Activated CD4-positive, alpha-beta T cell treated with anti-CD3 and anti-CD28 coated beads, Interleukin-2, amount 10 ng/mL, durations not matched to agents 24 days and 14 days (primary cell): ENCODE results near the gene TSHZ1. TPM values are rescaled to one million over a fixed set of nuclear protein-coding genes. Genes with fewer than 3 reads are reported as not detected.
"Not testable (repeated sequence)": the region's sequence is repeated elsewhere in the genome, so short reads cannot be mapped to it uniquely, and the experiment has no call there.

Experiments
- DNase-seq: peaks from one replicate; pipeline ENCODE4 v3.0.0; 2022
- H3K27ac Mint-ChIP-seq: one replicate; pipeline ENCODE4 v1.8.0; 2022; ENCODE audit warnings: mild to moderate bottlenecking, mixed read lengths
- H3K27me3 Mint-ChIP-seq: one replicate; pipeline ENCODE4 v1.8.0; 2022; ENCODE audit warnings: mixed read lengths
- H3K36me3 Mint-ChIP-seq: one replicate; pipeline ENCODE4 v1.8.0; 2022; ENCODE audit warnings: low read depth, mild to moderate bottlenecking, mixed read lengths
- H3K4me1 Mint-ChIP-seq: one replicate; pipeline ENCODE4 v1.8.0; 2021; ENCODE audit warnings: mixed read lengths
- H3K4me3 Mint-ChIP-seq: one replicate; pipeline ENCODE4 v1.8.0; 2022; ENCODE audit warnings: mild to moderate bottlenecking, moderate library complexity, mixed read lengths
- H3K9me3 Mint-ChIP-seq: one replicate; pipeline ENCODE4 v1.8.0; 2021; ENCODE audit warnings: mixed read lengths
- intact Hi-C: fragments of 100-400 bp; cut with micrococcal nuclease; formaldehyde crosslinking; loops from one replicate; pipeline ENCODE4 v1.15.1; 2023
- total RNA-seq: library from RNA; stranded (reverse); gene quantifications from 2 replicates; pipeline ENCODE4 v1.2.3, GENCODE V29; 2022

The TSHZ1 gene
- total RNA-seq, 1 donor from 2014 or later: 12.4 TPM

DNA sequence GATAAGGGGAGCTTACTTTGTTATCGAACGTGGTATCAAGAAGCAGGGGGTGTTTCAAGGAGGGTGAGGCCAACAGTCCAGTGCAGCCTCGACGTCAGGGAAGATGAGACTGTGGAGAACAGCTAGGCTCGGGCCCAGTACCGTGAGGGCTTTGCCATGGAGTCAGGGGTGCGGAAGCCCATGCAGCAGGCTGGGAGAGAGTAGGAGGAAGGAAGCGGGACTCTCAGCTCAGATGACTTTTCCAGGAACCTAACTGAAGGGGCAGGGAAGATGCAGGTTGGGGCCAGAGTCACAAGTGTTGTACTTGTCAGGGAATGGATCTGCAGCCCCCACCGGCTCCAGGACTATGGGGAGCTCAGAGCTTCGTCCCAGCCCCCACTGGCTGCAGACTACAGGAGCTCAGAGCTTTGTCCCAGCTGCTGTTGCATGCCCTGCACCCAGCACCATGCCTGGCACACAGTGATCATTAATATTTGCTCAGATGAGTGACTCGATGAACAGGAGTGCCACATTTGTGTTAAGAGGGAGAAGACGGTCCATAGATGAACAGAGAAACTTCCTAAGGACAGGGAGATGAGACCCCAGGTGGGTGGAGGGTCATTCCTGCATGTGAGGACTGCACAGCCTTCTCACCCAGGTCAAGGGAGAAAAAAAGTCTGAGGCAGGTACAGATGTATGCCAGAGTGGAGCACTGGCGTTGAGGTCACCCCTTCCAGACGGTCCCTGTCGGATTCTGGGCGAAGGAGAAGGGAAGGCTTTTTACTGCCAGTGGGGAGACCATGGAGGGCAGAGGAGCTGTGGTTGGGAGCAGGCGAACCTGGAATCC lies 38.1 kb upstream of the TSHZ1 start:
- Mint-ChIP-seq H3K4me1 (peaks cover 2% of the 10 kb centered on the region), H3K27ac (no peak overlapping the region), H3K36me3 (no peaks in the 10 kb centered on the region), H3K9me3 (no peaks in the 10 kb centered on the region), H3K4me3 (no peak overlapping the region), H3K27me3 (peaks cover 2% of the 10 kb centered on the region)
- intact Hi-C loops: no loop called here
- no peak for DNase-seq

DNA sequence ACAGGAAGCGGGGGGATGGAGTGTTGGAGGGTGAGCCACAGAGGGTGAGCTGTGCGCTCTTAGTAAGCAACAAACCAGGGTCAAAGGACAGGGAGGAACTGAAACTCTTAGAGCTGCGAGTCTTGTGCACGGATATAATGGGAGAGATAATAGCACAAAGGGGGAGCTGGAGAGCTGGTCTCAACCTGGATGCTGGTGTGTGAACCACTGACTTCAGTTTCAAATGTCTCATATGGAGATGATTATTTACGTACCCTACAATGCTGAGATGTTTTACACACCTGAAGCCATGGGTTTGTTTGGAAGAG lies 37.5 kb upstream of the TSHZ1 start:
- H3K27ac Mint-ChIP-seq: no peak overlapping the region
- no peaks in the 10 kb centered on the region for H3K9me3 Mint-ChIP-seq
- DNase-seq: no peak
- H3K36me3 Mint-ChIP-seq: no peaks in the 10 kb centered on the region
- peaks cover 2% of the 10 kb centered on the region for H3K27me3 Mint-ChIP-seq
- H3K4me1 Mint-ChIP-seq: peaks cover 2% of the 10 kb centered on the region
- no peak overlapping the region for H3K4me3 Mint-ChIP-seq
- intact Hi-C loops: no loop called here

DNA sequence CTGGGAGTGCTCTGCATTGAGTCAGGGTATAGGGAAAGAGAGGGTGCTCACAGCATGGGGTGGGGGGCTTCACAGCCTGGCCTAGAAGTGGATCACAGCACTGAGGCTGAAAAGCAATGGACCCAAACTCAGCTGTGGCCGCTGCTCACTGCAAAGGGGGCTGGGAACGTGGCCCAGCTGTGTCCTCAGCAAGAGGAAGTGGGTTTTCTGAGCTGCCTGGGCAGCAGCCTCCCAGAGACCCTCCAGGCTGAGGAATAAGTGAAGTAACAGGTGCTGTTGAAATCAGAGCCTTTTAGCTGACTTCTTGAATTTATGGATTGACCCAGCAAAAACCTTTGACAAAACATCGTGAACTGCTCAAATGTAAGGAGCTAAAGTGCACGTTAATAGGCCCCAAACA lies 36.9 kb upstream of the TSHZ1 start:
- Mint-ChIP-seq H3K27ac (no peak overlapping the region), H3K27me3 (peaks cover under 1% of the 10 kb centered on the region), H3K4me3 (no peak overlapping the region), H3K9me3 (no peaks in the 10 kb centered on the region), H3K36me3 (no peaks in the 10 kb centered on the region), H3K4me1 (peaks cover 2% of the 10 kb centered on the region)
- intact Hi-C loops: no loop called here
- no peak for DNase-seq

DNA sequence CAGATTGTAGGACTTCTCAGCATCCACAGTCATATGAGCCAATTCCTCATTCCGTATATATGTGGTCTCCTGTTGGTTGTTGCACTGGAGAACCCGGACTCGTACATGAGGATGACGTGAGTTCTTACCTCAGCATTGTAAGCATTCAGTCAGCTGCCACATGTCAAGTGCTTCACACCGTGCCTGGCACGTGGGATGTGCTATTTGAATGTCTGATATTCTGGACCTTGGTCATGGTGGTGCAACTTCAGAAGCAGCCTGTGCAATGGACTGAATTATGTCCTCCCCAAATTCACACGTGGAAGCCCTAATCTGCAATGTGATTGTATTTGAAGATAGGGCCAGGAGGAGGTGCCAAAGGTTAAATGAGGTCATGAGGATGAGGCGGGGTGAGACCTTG lies 33.7 kb upstream of the TSHZ1 start:
- Mint-ChIP-seq H3K27ac (no peak overlapping the region), H3K27me3 (peaks cover 9% of the 10 kb centered on the region), H3K4me1 (peaks cover 2% of the 10 kb centered on the region), H3K9me3 (no peaks in the 10 kb centered on the region), H3K36me3 (no peaks in the 10 kb centered on the region), H3K4me3 (no peak overlapping the region)
- no peak for DNase-seq
- intact Hi-C loops: no loop called here

DNA sequence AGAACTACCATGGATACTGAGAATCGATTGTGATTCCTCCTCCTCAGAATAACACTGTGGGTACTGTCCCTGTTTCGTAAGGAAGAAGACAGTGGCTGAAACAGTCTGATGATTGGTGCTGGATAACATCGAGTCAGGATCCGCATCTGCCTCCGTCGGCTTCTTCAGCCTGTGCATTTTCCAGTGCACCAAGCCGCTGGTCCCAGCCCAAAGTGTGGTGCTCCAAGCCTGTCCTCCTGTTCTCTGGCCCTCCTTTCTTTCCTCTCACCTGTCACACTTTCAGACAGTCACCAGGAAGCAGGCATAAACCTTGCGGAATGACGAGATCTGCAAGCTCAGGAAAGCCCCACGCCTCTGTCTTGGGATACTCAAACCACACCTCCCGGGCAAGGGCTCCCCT lies 32.2 kb upstream of the TSHZ1 start:
- no peak for DNase-seq
- Mint-ChIP-seq H3K27ac (no peak overlapping the region), H3K27me3 (peaks cover 12% of the 10 kb centered on the region), H3K4me3 (no peak overlapping the region), H3K4me1 (no peaks in the 10 kb centered on the region), H3K9me3 (no peaks in the 10 kb centered on the region), H3K36me3 (no peaks in the 10 kb centered on the region)
- intact Hi-C loops: no loop called here

DNA sequence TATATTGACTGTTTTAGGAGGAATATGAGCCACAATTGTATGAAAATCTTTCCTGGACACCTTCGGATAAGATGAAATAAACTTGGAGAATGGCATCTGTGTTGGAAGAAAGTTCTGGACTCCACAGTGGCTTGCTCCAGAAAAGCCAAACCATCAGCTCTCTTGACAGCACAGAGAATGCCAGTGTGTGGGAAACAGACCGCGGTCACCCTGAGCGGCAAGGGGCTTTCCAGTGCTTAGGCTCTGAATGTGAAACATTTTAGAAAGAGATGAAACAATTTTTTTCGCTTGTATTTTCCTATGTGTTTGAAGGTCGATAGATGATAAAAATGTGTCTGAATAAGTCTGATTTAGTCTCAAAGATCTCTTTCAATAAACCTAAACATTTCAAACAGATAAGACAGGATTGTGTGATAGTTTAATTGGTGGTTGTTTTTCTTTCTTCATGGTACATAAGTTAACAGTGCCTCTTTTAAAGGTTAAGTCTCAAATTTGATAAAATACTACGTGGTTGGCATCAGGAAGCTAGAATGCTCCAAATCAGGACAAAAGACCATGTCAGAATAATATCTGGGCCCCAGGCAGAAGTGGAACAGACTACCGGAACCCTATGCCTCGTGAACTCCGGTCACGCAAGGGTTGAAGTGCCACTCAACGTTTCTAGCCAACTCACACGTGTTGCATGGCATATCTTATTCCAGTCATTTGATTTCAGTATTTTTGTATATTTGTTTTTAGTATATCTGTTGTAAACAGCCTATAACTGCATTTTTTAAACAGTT lies 30.6 kb upstream of the TSHZ1 start:
- intact Hi-C loops: no loop called here
- no peak overlapping the region for H3K4me3 Mint-ChIP-seq
- DNase-seq: no peak
- H3K4me1 Mint-ChIP-seq: no peaks in the 10 kb centered on the region
- no peaks in the 10 kb centered on the region for H3K9me3 Mint-ChIP-seq
- H3K36me3 Mint-ChIP-seq: no peaks in the 10 kb centered on the region
- peaks cover 12% of the 10 kb centered on the region for H3K27me3 Mint-ChIP-seq
- H3K27ac Mint-ChIP-seq: no peak overlapping the region

DNA sequence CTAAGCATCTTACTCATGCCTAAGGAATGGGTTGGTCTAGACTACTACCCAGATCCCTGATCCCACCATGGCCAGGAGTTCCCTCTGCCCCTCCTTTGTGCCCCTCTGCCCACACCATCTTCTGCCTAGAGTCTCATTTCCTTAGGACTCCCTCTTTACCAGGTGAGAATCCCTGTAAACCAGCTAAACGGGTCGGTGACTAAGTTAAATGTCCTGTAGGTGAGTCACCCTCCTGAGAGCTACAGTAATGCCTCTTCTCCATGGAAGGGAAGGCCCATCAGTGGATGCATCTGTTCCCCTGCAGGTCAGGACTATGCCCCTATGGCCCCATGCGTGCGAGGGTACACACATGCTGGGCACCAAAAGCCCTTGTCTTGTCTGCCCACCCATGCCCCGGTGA lies 27.1 kb upstream of the TSHZ1 start:
- H3K4me3 Mint-ChIP-seq: no peak overlapping the region
- H3K36me3 Mint-ChIP-seq: peaks cover 3% of the 10 kb centered on the region
- peaks cover 12% of the 10 kb centered on the region for H3K27me3 Mint-ChIP-seq
- intact Hi-C loops: no loop called here
- peaks cover 11% of the 10 kb centered on the region for H3K9me3 Mint-ChIP-seq
- H3K27ac Mint-ChIP-seq: no peak overlapping the region
- H3K4me1 Mint-ChIP-seq: no peaks in the 10 kb centered on the region
- no peak for DNase-seq

DNA sequence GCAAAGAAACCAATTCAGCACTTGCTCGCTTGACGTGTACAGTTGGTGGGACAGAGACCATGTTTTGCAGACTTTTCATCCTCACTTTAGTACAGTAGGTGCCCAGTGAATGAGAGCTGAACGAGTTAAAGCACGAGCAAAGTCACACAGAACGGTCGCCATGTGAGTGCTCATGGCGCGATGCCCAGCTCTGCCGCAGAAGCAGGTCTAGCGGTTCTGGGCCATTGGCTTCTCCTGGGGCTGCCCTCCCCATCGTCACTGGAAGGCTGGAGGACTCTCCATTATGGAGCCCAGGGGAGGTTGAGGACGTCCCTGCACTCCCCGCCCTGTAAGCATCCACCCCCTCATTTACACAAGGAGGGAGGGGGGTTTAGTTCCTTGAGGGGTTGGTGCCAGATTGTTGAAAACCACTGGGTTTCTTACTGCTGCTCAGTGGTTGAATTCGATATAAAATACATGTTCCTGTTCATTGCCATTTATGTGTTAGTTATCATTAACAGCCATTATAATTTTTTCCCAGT lies 26.6 kb upstream of the TSHZ1 start:
- Mint-ChIP-seq H3K36me3 (peaks cover 3% of the 10 kb centered on the region), H3K27ac (no peak overlapping the region), H3K27me3 (peaks cover 12% of the 10 kb centered on the region)

DNA sequence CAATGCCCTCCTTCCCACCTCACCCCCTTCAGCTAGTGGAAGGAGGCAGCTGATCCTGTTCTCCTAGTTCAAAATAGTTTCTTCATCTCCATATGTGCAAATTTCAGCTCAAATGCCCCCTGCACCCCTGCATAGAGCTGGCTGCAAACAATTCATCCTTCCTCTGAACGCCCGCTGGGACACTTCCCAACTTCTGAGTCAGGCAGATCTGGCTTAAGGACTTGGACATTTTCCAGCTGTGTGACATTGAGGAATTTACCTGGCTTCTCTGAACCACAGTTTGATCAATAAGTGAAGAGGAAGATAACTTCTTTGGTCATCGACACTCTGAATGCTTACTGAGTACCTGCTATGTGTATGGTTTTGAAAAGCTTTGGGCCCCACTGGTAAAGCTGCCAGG lies 25.1 kb upstream of the TSHZ1 start:
- Mint-ChIP-seq H3K9me3 (peaks cover 11% of the 10 kb centered on the region), H3K36me3 (peaks cover 3% of the 10 kb centered on the region), H3K27ac (no peak overlapping the region), H3K27me3 (peaks cover 12% of the 10 kb centered on the region), H3K4me3 (no peak overlapping the region), H3K4me1 (no peaks in the 10 kb centered on the region)
- DNase-seq: no peak
- intact Hi-C loops: no loop called here

More for the DNA sequence above, 26.6 kb upstream of the TSHZ1 start:
- H3K9me3 Mint-ChIP-seq: peaks cover 11% of the 10 kb centered on the region
- intact Hi-C loops: no loop called here
- no peaks in the 10 kb centered on the region for H3K4me1 Mint-ChIP-seq
- DNase-seq: no peak
- no peak overlapping the region for H3K4me3 Mint-ChIP-seq

DNA sequence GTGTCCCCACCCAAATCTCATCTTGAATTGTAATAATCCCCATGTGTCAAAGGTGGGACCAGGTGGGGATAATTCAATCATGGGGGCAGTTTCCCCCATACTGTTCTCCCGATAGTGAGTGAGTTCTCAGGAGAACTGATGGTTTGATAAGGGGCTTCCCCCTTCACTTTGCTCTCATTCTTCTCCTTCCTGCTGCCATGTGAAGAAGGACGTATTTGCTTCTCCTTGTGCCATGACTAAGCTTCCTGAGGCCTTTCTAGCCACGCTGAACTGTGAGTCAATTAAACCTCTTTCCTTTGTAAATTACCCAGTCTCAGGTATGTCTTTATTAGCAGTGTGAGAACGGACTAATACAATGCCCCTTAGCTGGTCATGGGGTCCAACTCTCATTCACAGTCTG lies 22.9 kb upstream of the TSHZ1 start:
- H3K36me3 Mint-ChIP-seq: not testable (repeated sequence)

DNA sequence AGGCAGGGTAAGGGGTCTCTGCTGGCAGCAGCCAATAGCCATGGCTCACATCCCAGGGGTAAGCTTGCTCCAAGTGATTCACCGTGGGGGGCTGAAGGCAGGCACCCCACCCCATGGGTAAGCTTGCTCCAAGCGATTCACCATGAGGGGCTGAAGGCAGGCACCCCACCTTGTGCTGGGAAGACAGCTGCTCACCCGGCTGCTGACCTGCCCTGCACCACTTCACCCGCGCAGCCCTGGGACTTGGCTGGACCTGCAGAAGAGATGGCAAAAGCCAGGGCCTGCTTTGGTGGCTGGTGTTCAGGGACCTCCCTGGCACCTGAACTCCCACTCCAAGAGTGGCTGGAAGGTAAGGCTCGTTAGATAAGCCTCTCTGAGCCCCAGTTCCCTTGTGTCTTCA lies 20.9 kb upstream of the TSHZ1 start:
- no peak for DNase-seq
- Mint-ChIP-seq H3K36me3 (peaks cover 3% of the 10 kb centered on the region), H3K4me3 (no peak overlapping the region), H3K4me1 (no peaks in the 10 kb centered on the region), H3K27me3 (no peaks in the 10 kb centered on the region), H3K9me3 (peaks cover 11% of the 10 kb centered on the region), H3K27ac (no peak overlapping the region)
- intact Hi-C loops: no loop called here

More for the DNA sequence above, 22.9 kb upstream of the TSHZ1 start:
- H3K27ac Mint-ChIP-seq, H3K4me1 Mint-ChIP-seq, intact Hi-C loops, H3K4me3 Mint-ChIP-seq, H3K27me3 Mint-ChIP-seq, DNase-seq: not testable (repeated sequence)
- H3K9me3 Mint-ChIP-seq: peaks cover 11% of the 10 kb centered on the region

DNA sequence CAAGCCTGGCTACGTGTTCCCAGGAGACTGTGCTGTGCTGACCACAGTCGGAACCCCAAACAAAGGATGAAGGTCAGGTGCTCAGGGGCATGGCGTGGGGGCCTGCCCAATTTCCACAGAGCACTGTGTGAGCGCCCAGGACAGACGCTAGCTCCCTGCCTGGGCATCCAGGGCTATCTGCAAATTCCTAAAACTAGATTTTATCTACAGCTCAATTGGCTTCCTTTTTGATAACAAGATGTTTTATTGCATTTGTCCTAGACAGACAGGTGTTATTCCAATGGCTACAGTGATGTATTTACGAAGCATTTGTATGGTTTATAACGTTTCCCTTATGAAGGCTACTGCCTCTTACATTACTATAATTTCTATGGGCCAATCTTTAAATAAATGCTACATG lies 17.7 kb upstream of the TSHZ1 start:
- Mint-ChIP-seq H3K4me3 (no peak overlapping the region), H3K27me3 (no peaks in the 10 kb centered on the region), H3K9me3 (peaks cover 3% of the 10 kb centered on the region), H3K4me1 (no peaks in the 10 kb centered on the region), H3K36me3 (peaks cover 2% of the 10 kb centered on the region), H3K27ac (no peak overlapping the region)
- no peak for DNase-seq
- intact Hi-C loops: no loop called here

DNA sequence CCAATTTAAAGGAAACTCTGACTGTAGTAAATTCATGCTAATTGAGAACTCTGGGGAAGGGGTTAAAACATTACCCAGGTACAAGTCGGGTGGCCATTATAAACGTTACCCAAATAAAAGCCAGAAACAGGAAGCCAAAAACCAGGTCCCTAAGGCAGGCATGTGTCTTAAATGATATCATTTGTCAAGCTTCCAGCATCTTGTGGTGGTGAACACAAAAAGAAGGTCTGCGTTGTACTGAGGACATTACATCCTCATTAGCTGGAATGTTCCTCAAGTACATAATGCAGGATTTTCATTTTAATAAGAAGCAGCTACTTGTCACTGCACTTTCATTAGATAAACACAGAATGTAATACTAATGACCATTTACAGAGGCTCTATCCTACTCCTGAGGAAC lies 12.6 kb upstream of the TSHZ1 start:
- Mint-ChIP-seq H3K4me1 (peaks cover 2% of the 10 kb centered on the region), H3K4me3 (no peak overlapping the region), H3K36me3 (peaks cover 20% of the 10 kb centered on the region), H3K27ac (no peak overlapping the region), H3K9me3 (no peaks in the 10 kb centered on the region), H3K27me3 (peaks cover 3% of the 10 kb centered on the region)
- intact Hi-C loops: no loop called here
- DNase-seq: no peak

DNA sequence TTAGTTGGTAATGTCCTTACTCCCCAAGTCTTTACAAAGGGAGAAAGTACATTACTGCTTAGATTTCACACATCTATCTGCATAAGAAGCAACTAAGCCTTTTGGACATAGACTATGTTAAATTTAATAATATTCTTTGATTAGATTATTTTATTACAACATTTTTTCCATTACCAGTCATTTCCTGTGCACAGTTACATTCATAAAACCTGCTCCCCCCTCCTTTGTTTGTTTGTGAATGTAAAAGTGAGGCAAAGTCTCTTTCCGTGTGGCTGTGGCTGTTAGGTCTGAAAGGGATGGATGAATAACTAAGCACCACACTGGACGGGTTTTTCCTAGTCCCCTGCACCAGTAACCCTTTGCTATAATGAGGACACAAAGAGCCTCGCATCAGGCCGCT lies 11.3 kb upstream of the TSHZ1 start:
- no peak for DNase-seq
- H3K4me1 Mint-ChIP-seq: peaks cover 2% of the 10 kb centered on the region
- peaks cover 20% of the 10 kb centered on the region for H3K36me3 Mint-ChIP-seq

More for the DNA sequence above, 11.3 kb upstream of the TSHZ1 start:
- Mint-ChIP-seq H3K27ac (no peak overlapping the region), H3K4me3 (no peak overlapping the region), H3K9me3 (no peaks in the 10 kb centered on the region), H3K27me3 (peaks cover 4% of the 10 kb centered on the region)
- intact Hi-C loops: no loop called here
